Testis (tissue), 3 donors: ENCODE measurements around the gene N4BP2L2. TPM values are rescaled to one million over a fixed set of nuclear protein-coding genes. Genes with fewer than 3 reads are reported as not detected.
A peak's percentile ranks its signal among the peaks of the same experiment; 100 is the strongest.

Experiments used
- DNase-seq: peaks from one replicate; pipeline ENCODE4 v3.0.0-alpha.2; 2019
- H3K27ac ChIP-seq, 2 donors: fragments of 200-600 bp; sonication (generic); one replicate each; pipeline ENCODE4 v1.5.1; 2019
- H3K27me3 ChIP-seq: fragments of 200-600 bp; sonication (generic); one replicate; pipeline ENCODE4 v1.5.1; 2019
- H3K36me3 ChIP-seq: fragments of 200-600 bp; sonication (generic); one replicate; pipeline ENCODE4 v1.5.1; 2017; ENCODE audit warnings: low read depth; ENCODE audit errors: missing control alignments
- H3K4me1 ChIP-seq: fragments of 200-600 bp; sonication (generic); one replicate; pipeline ENCODE4 v1.5.1; 2019
- H3K4me3 ChIP-seq, 2 donors: fragments of 200-600 bp; sonication (generic); one replicate each; pipeline ENCODE4 v1.5.1; 2017 to 2019
- H3K9me3 ChIP-seq: fragments of 200-600 bp; sonication (generic); one replicate; pipeline ENCODE4 v1.5.1; 2017
- CTCF ChIP-seq, 3 experiments: fragments of 450-650 bp in 2 of 3; fragments of 200-600 bp in 1 of 3; sonication (generic) in 1 of 3; IDR thresholded peaks; one replicate each; pipeline ENCODE4 v1.5.1; 2016 to 2019; ENCODE audit warnings: antibody characterized with exemption in 3 of 3, mild to moderate bottlenecking in 2 of 3, moderate library complexity in 1 of 3
- POLR2A ChIP-seq: fragments of 450-650 bp; IDR thresholded peaks from one replicate; pipeline ENCODE4 v1.6.1; 2017; ENCODE audit warnings: antibody characterized with exemption, mild to moderate bottlenecking, moderate library complexity
- WGBS, 2 donors: methylation state at CpG; one replicate each; pipeline ENCODE4 v1.1.5; 2018; 5-methylcytosine and 5-hydroxymethylcytosine counted together
- intact Hi-C: fragments of 100-400 bp; cut with DNase I; formaldehyde crosslinking; loops from one replicate; pipeline ENCODE4 v1.15.1; 2023; ENCODE audit warnings: low total_unique reads
- polyA plus RNA-seq: library from polyadenylated mRNA; stranded (reverse); fragments of 350-450 nt; fragmentation: Illumina TruSeq; extraction: RNeasy Lipid Tissue Mini Kit (QIAGEN cat#74804); gene quantifications from one replicate; pipeline ENCODE4 v1.2.3, GENCODE V29; 2014; ENCODE audit warnings: low read depth, low replicate concordance; ENCODE audit not compliant: insufficient read depth
- total RNA-seq, 2 donors: library from RNA; depleted of rRNA; stranded (reverse); fragments of >200 nt; gene quantifications; one replicate each; pipeline ENCODE4 v1.2.3, GENCODE V29; 2016

The N4BP2L2 gene
- total and polyA plus RNA-seq, 3 donors from 2014 or later, result 56.4 to 197 (median 187) TPM

GRCh38 chr13:32445461-32445860, 93.1 kb downstream of the N4BP2L2 start:
- no peaks in the 10 kb centered on the region for H3K27me3 ChIP-seq
- DNase-seq, result no peak
- WGBS, 2 donors, result 95 to 100% methylated on average over 2 of the region's 2 CpGs
- no peaks in the 10 kb centered on the region for H3K36me3 ChIP-seq
- TF ChIP-seq POLR2A (no peak), CTCF (IDR thresholded peaks at IDR 0.05) (no peak)
- H3K9me3 ChIP-seq, result no peaks in the 10 kb centered on the region
- H3K4me1 ChIP-seq, result no peaks in the 10 kb centered on the region
- intact Hi-C loops, result no loop called here
- no peak overlapping the region for H3K27ac ChIP-seq
- H3K4me3 ChIP-seq, result no peak overlapping the region

GRCh38 chr13:32443111-32443510, 95.5 kb downstream of the N4BP2L2 start:
- Histone ChIP-seq H3K4me3 (no peak overlapping the region), H3K27me3 (no peaks in the 10 kb centered on the region), H3K9me3 (no peaks in the 10 kb centered on the region), H3K36me3 (no peaks in the 10 kb centered on the region), H3K4me1 (no peaks in the 10 kb centered on the region), H3K27ac (no peak overlapping the region)
- WGBS, 2 donors, result 68 to 73% methylated on average over 2 of the region's 2 CpGs
- TF ChIP-seq CTCF (IDR thresholded peaks at IDR 0.05) (no peak), POLR2A (no peak)
- peak; percentile 31 for DNase-seq
- intact Hi-C loops, result no loop called here

GRCh38 chr13:32438871-32439270, 99.7 kb downstream of the N4BP2L2 start:
- H3K9me3 ChIP-seq, result no peaks in the 10 kb centered on the region
- no peak overlapping the region for H3K4me3 ChIP-seq
- intact Hi-C loops, result no loop called here
- H3K4me1 ChIP-seq, result no peaks in the 10 kb centered on the region
- TF ChIP-seq POLR2A, result no peak
- no peak for DNase-seq
- H3K36me3 ChIP-seq, result no peaks in the 10 kb centered on the region
- 88 to 93% methylated on average over 4 of the region's 4 CpGs for WGBS, 2 donors
- H3K27me3 ChIP-seq, result no peaks in the 10 kb centered on the region
- H3K27ac ChIP-seq, result no peak overlapping the region

- no peak overlapping the region for H3K4me3 ChIP-seq
- TF ChIP-seq POLR2A (no peak), CTCF (IDR thresholded peaks at IDR 0.05) (no peak)
- H3K4me1 ChIP-seq, result peaks cover 7% of the 10 kb centered on the region
- WGBS, 2 donors, result 81 to 90% methylated on average over 3 of the region's 3 CpGs
- H3K27ac ChIP-seq, result no peak overlapping the region
- H3K36me3 ChIP-seq, result no peaks in the 10 kb centered on the region
- no peaks in the 10 kb centered on the region for H3K27me3 ChIP-seq
- no peak for DNase-seq
- H3K9me3 ChIP-seq, result no peaks in the 10 kb centered on the region
- intact Hi-C loops, result no loop called here
Observed at GRCh38 chr13:32432856-32433255, 105.7 kb downstream of the N4BP2L2 start.

GRCh38 chr13:32431361-32431760, 107.2 kb downstream of the N4BP2L2 start:
- Histone ChIP-seq H3K4me3 (no peak overlapping the region), H3K9me3 (no peaks in the 10 kb centered on the region), H3K36me3 (no peaks in the 10 kb centered on the region), H3K27me3 (no peaks in the 10 kb centered on the region), H3K4me1 (peaks cover 7% of the 10 kb centered on the region), H3K27ac (no peak overlapping the region)
- TF ChIP-seq POLR2A (no peak), CTCF (IDR thresholded peaks at IDR 0.05) (no peak)
- 88 to 98% methylated on average over 5 of the region's 5 CpGs for WGBS, 2 donors
- no peak for DNase-seq
- intact Hi-C loops, result no loop called here
